Measurements from ENCODE around the gene NIM1K.

The NIM1K gene

DNA sequence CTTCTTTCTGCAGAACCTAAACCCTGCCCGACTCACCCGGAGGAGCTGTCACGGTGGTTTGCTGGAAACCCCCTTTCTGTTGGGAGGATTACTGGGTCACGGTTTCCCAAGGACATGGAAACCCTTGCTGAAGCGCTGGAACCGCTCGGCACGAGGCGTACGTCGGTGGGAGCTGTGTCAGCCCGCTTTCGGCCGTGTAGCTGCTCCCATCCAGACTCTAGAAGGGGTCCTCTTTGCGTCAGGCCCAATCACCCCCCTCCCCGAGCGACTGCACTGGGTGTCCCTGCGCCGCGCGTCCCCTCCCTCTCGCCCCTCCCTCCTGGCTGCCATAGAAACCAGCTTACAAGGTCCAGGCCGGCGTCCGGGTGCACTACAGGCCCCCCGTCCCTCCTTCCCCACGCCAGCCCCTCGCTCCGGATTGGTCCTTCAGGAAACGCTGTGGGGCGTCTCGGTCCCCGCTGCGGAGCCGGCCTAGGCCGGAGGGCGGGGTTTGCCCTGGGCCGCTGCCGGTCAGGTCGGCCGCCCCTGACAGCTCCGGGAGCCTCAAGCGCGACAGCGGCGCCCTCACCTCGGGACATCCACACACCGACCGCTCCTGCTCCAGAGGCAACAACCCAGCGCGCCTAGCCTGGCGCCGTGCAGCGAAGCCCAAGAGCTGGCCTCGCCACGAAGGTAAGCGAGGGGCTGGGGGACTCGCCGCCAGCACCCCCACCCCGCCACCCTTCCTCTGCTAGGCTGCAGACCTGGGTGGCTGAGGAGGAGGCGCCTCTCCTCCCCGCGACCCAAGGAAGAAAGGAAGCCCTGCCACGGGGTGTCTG, at the start of gene NIM1K:
Gene NIM1K, plus strand, starts transcription at position 486 of the 818 bp plus-strand sequence. CDS start 53,551 bp downstream, outside the sequence.
- no peaks in the 10 kb centered on the region for H3K27me3 ChIP-seq (ENCODE audit: low read depth, low read length)
- no peaks in the 10 kb centered on the region for H3K9me3 ChIP-seq (ENCODE audit: control insufficient read depth in 1 of 2, low read length in 2 of 2)
- H3K4me3 ChIP-seq (ENCODE audit: low read depth in 1 of 2, low read length in 2 of 2), result peak within 1 kb of the TSS; percentile 77 to 80
- no peaks in the 10 kb centered on the region for H3K4me1 ChIP-seq (ENCODE audit: control insufficient read depth in 1 of 2, insufficient read depth in 2 of 2, low read length in 2 of 2)
- H3K27ac ChIP-seq (ENCODE audit: low read length), result peak within 1 kb of the TSS; percentile 20
- no peaks in the 10 kb centered on the region for H3K36me3 ChIP-seq (ENCODE audit: control insufficient read depth in 1 of 2, insufficient read depth in 2 of 2, low read length in 2 of 2)

DNA sequence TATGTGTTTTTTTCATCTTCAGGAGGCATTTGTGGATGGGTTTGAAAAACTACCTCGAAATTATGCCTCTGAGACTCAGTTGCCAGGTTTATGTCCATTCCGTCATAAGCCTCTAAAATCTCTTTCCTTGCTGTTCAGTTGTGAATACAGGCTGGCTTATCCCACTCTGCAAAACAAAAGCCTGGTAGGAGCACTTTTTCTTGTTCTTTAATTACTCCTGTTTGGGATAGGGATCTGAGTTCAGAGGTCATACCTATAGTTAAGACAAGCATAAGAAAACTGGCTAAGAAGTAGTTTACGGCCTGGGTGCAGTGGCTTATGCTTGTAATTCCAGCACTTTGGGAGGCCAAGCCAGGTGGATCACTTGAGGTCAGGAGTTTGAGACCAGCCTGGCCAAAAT, 47.0 kb upstream of the NIM1K start:
- Histone ChIP-seq H3K4me1 (ENCODE audit: control insufficient read depth in 1 of 2, insufficient read depth in 2 of 2, low read length in 2 of 2) (no peaks in the 10 kb centered on the region), H3K9me3 (ENCODE audit: control insufficient read depth in 1 of 2, low read length in 2 of 2) (no peaks in the 10 kb centered on the region), H3K27ac (ENCODE audit: low read length) (no peak overlapping the region), H3K27me3 (ENCODE audit: low read depth, low read length) (no peaks in the 10 kb centered on the region), H3K36me3 (ENCODE audit: control insufficient read depth in 1 of 2, insufficient read depth in 2 of 2, low read length in 2 of 2) (peaks cover 14% of the 10 kb centered on the region in 2 donors), H3K4me3 (ENCODE audit: low read depth in 1 of 2, low read length in 2 of 2) (no peak overlapping the region)

DNA sequence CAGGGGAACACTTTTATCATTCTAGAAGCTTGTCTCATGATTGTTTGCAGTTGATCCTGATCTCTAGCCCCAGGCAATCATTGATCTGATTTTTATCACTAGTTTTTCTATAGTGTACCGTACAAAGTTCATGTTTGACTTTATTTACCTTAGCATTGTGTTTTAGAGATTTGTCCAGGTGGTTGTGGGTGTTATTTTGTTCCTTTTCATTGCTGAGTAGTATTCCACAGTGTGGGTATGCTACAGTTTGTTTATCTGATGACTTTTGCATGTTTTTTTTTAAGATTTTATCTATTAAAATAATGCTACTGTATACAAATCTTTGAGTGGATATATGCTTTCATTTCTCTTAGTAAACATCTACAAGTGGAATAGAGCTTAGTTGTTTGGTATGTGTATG, 45.1 kb upstream of the NIM1K start:
- Histone ChIP-seq H3K9me3 (ENCODE audit: control insufficient read depth in 1 of 2, low read length in 2 of 2) (no peaks in the 10 kb centered on the region), H3K36me3 (ENCODE audit: control insufficient read depth in 1 of 2, insufficient read depth in 2 of 2, low read length in 2 of 2) (peaks cover 9 to 10% of the 10 kb centered on the region in 2 donors), H3K27me3 (ENCODE audit: low read depth, low read length) (no peaks in the 10 kb centered on the region), H3K27ac (ENCODE audit: low read length) (no peak overlapping the region), H3K4me1 (ENCODE audit: control insufficient read depth in 1 of 2, insufficient read depth in 2 of 2, low read length in 2 of 2) (no peaks in the 10 kb centered on the region), H3K4me3 (ENCODE audit: low read depth in 1 of 2, low read length in 2 of 2) (no peak overlapping the region)

DNA sequence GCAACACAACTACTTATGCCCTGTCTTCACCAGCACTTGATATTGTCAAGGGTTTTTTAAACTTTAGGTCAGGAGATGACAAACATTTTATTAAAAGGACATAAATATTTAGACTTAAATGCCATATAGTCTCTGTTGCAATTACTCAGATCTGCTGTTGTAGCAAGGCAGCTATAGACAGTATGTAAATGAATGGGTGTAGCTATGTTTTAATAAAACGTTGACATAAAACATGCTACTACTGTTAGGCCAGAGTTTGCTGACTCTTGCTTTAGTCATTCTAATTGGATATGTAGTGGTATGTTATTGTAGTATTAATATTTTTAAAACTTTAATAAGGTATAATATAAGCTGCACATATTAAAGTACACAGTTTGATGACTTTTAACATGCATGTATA, 43.6 kb upstream of the NIM1K start:
- no peaks in the 10 kb centered on the region for H3K9me3 ChIP-seq (ENCODE audit: control insufficient read depth in 1 of 2, low read length in 2 of 2)
- H3K36me3 ChIP-seq (ENCODE audit: control insufficient read depth in 1 of 2, insufficient read depth in 2 of 2, low read length in 2 of 2), result peaks cover 6 to 10% of the 10 kb centered on the region in 2 donors
- no peak overlapping the region for H3K27ac ChIP-seq (ENCODE audit: low read length)
- H3K4me3 ChIP-seq (ENCODE audit: low read depth in 1 of 2, low read length in 2 of 2), result no peak overlapping the region
- H3K4me1 ChIP-seq (ENCODE audit: control insufficient read depth in 1 of 2, insufficient read depth in 2 of 2, low read length in 2 of 2), result no peaks in the 10 kb centered on the region
- H3K27me3 ChIP-seq (ENCODE audit: low read depth, low read length), result no peaks in the 10 kb centered on the region

DNA sequence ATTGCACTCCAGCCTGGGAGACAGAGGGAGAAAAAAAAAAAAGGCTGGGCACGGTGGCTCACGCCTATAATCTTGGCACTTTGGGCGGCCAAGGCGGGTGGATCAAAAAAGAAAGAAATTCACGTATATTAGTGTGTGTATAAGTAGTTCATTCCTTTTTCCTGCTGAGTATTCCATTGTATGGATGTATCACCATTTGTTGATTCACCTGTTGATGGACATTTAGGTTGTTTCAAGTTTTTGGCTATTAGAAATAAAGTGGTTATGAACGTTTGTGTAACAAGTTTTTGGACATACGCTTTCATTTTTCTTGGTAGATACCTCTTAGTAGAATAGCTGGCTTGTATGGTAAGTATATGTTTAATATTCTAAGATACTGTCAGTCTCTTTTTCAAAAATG, 42.8 kb upstream of the NIM1K start:
- no peak overlapping the region for H3K27ac ChIP-seq (ENCODE audit: low read length)
- no peaks in the 10 kb centered on the region for H3K9me3 ChIP-seq (ENCODE audit: control insufficient read depth in 1 of 2, low read length in 2 of 2)
- peaks cover 4 to 10% of the 10 kb centered on the region in 2 donors for H3K36me3 ChIP-seq (ENCODE audit: control insufficient read depth in 1 of 2, insufficient read depth in 2 of 2, low read length in 2 of 2)
- no peaks in the 10 kb centered on the region for H3K27me3 ChIP-seq (ENCODE audit: low read depth, low read length)
- no peaks in the 10 kb centered on the region for H3K4me1 ChIP-seq (ENCODE audit: control insufficient read depth in 1 of 2, insufficient read depth in 2 of 2, low read length in 2 of 2)
- no peak overlapping the region for H3K4me3 ChIP-seq (ENCODE audit: low read depth in 1 of 2, low read length in 2 of 2)

DNA sequence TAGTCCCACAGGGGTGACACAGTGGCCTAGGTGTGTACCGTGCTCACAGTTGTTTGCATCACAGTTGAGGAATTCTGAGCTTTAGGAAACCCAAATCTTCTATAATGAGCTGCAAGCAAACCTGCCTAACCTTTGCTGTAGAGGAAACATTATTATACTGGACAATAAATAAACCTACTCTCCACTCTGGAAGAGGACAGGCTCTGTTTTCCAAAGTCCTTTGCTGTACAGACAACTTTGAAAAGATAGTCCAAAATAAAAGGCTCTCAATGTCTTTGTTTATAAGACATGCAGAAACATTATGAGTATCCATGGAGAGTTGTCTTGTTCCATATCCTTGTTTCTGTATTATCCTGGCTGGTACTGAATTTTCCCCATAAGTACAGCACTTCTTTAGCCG, 42.0 kb upstream of the NIM1K start:
- Histone ChIP-seq H3K4me3 (ENCODE audit: low read depth in 1 of 2, low read length in 2 of 2) (no peak overlapping the region), H3K9me3 (ENCODE audit: control insufficient read depth in 1 of 2, low read length in 2 of 2) (no peaks in the 10 kb centered on the region), H3K36me3 (ENCODE audit: control insufficient read depth in 1 of 2, insufficient read depth in 2 of 2, low read length in 2 of 2) (peaks cover 0 to 7% of the 10 kb centered on the region in 2 donors)

DNA sequence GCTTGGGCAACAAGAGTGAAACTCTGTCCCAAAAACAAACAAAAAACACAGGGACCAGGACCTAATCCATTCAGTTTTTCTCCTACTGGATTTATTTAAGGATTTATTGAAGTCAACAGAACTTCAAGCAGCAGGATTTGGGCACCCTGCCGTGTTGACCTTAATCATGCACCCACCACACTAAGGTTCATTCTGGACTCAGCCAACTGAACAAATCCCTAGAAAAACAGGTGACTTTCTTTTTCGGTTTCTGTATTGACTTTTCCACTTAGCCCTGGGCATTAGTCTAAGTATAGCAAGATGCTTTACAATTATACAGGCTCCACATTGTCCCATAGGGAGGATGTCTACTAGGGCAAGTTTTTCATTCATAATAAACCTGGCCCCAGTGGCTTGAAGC, 41.3 kb upstream of the NIM1K start:
- peaks cover 0 to 7% of the 10 kb centered on the region in 2 donors for H3K36me3 ChIP-seq (ENCODE audit: control insufficient read depth in 1 of 2, insufficient read depth in 2 of 2, low read length in 2 of 2)
- H3K4me3 ChIP-seq (ENCODE audit: low read depth in 1 of 2, low read length in 2 of 2), result no peak overlapping the region
- no peak overlapping the region for H3K27ac ChIP-seq (ENCODE audit: low read length)
- H3K9me3 ChIP-seq (ENCODE audit: control insufficient read depth in 1 of 2, low read length in 2 of 2), result no peaks in the 10 kb centered on the region
- no peaks in the 10 kb centered on the region for H3K4me1 ChIP-seq (ENCODE audit: control insufficient read depth in 1 of 2, insufficient read depth in 2 of 2, low read length in 2 of 2)
- H3K27me3 ChIP-seq (ENCODE audit: low read depth, low read length), result no peaks in the 10 kb centered on the region

More for the DNA sequence above, 42.0 kb upstream of the NIM1K start:
- H3K27me3 ChIP-seq (ENCODE audit: low read depth, low read length), result no peaks in the 10 kb centered on the region
- H3K27ac ChIP-seq (ENCODE audit: low read length), result no peak overlapping the region
- H3K4me1 ChIP-seq (ENCODE audit: control insufficient read depth in 1 of 2, insufficient read depth in 2 of 2, low read length in 2 of 2), result no peaks in the 10 kb centered on the region

DNA sequence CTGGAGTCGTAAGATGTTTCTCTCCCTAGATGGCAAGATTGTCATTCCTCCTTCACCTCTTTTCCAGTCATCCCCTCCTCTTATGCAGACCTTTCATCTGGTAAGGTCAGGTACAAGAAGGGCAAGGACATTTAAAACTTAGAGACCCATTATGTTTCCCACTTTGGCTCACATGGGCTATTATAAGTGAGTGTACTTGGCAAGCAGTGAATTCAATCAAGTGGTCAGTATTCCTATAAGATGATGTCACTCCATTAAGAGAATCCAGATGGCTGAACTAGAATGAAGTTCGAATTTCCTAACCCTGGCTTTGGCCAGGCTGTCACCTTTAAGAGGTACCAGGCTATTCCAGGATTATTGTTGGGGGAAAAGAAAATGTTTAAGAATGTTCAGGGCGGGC, 39.1 kb upstream of the NIM1K start:
- Histone ChIP-seq H3K27me3 (ENCODE audit: low read depth, low read length) (no peaks in the 10 kb centered on the region), H3K4me1 (ENCODE audit: control insufficient read depth in 1 of 2, insufficient read depth in 2 of 2, low read length in 2 of 2) (no peaks in the 10 kb centered on the region), H3K36me3 (ENCODE audit: control insufficient read depth in 1 of 2, insufficient read depth in 2 of 2, low read length in 2 of 2) (peaks cover 0 to 7% of the 10 kb centered on the region in 2 donors), H3K4me3 (ENCODE audit: low read depth in 1 of 2, low read length in 2 of 2) (no peak overlapping the region), H3K9me3 (ENCODE audit: control insufficient read depth in 1 of 2, low read length in 2 of 2) (no peaks in the 10 kb centered on the region), H3K27ac (ENCODE audit: low read length) (no peak overlapping the region)

DNA sequence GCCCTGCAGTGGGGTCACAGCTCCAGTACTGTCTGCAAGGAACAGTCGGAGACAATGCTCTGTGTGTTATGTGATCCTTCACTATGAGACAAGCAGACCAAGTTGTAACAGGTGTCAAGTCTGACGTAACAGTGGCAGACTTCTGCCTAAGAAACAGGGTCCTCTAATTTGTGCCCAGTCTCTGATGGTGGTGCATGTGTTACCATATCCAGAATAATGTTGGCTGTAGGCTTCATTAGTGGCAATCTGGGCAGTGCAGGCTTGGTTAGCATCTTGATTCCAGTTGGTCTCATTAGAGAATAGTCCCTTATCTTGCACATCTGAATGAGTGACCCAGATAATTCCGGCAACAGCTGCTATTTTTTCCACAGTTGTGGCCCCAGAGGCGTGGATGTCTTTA, 37.6 kb upstream of the NIM1K start:
- no peaks in the 10 kb centered on the region for H3K27me3 ChIP-seq (ENCODE audit: low read depth, low read length)
- no peaks in the 10 kb centered on the region for H3K9me3 ChIP-seq (ENCODE audit: control insufficient read depth in 1 of 2, low read length in 2 of 2)
- no peak overlapping the region for H3K27ac ChIP-seq (ENCODE audit: low read length)
- H3K4me1 ChIP-seq (ENCODE audit: control insufficient read depth in 1 of 2, insufficient read depth in 2 of 2, low read length in 2 of 2), result no peaks in the 10 kb centered on the region
- peaks cover 0 to 7% of the 10 kb centered on the region in 2 donors for H3K36me3 ChIP-seq (ENCODE audit: control insufficient read depth in 1 of 2, insufficient read depth in 2 of 2, low read length in 2 of 2)
- no peak overlapping the region for H3K4me3 ChIP-seq (ENCODE audit: low read depth in 1 of 2, low read length in 2 of 2)

DNA sequence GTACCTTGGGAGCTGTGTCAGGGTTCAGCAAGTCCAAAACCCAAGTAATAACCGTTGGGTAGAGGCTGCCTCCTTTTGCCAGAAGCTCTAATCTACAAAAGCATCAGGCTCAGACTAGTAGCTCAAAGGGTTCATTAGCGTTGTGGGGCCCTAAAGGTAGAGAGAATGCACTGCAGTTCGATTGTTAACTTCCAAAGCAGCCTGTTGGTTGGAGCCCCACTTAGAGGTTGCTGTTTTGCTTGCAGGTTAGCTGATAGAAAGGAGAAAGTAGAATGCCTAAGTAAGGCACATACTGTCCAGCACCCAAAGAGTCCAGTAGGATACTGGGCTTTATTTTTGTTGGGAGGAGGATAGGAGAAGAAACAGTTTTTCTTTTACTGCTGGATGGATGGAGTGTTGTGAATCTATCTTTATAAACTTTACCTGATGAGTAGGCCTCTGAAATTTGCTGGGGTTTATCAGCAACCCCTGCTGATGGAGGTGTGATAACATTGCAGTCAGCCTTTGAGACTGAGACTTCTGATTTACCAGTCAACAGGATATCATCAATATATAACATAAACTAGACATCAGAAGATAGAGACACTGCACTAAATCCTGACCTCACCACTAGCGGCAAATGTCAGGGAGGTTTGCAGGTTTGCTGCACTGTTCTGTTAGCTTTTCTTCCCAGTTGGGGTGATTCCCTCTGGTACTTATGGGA, 36.5 kb upstream of the NIM1K start:
- Histone ChIP-seq H3K27me3 (ENCODE audit: low read depth, low read length) (no peaks in the 10 kb centered on the region), H3K4me3 (ENCODE audit: low read depth in 1 of 2, low read length in 2 of 2) (no peak overlapping the region), H3K36me3 (ENCODE audit: control insufficient read depth in 1 of 2, insufficient read depth in 2 of 2, low read length in 2 of 2) (peaks cover 0 to 3% of the 10 kb centered on the region in 2 donors), H3K27ac (ENCODE audit: low read length) (no peak overlapping the region), H3K9me3 (ENCODE audit: control insufficient read depth in 1 of 2, low read length in 2 of 2) (no peaks in the 10 kb centered on the region), H3K4me1 (ENCODE audit: control insufficient read depth in 1 of 2, insufficient read depth in 2 of 2, low read length in 2 of 2) (no peaks in the 10 kb centered on the region)

DNA sequence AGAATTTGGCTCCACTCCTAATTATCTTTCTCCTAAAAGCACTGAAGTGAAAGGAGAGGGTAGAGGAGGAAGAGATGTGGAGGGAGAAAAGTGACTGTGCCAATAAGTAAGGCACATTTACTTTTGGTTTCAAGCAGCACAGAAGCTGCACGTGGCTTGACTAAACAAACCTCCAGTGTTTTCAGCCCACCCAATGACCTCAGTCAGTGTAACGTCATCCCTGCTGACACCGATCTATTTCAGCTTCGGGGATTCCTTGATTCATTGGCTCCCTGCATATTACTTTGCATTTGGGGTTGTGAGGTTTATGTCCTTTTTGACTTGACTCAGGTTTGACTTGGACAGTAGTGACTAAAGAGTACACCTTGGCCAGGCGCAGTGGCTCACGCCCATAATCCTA, 35.6 kb upstream of the NIM1K start:
- Histone ChIP-seq H3K9me3 (ENCODE audit: control insufficient read depth in 1 of 2, low read length in 2 of 2) (no peaks in the 10 kb centered on the region), H3K4me3 (ENCODE audit: low read depth in 1 of 2, low read length in 2 of 2) (no peak overlapping the region), H3K27ac (ENCODE audit: low read length) (no peak overlapping the region), H3K27me3 (ENCODE audit: low read depth, low read length) (no peaks in the 10 kb centered on the region), H3K4me1 (ENCODE audit: control insufficient read depth in 1 of 2, insufficient read depth in 2 of 2, low read length in 2 of 2) (no peaks in the 10 kb centered on the region), H3K36me3 (ENCODE audit: control insufficient read depth in 1 of 2, insufficient read depth in 2 of 2, low read length in 2 of 2) (peaks cover 6 to 7% of the 10 kb centered on the region in 2 donors)
